Neural progenitor cell (in vitro differentiated cells): ENCODE measurements around the gene SLC66A3. TPM values are rescaled to one million over a fixed set of nuclear protein-coding genes. Genes with fewer than 3 reads are reported as not detected.

Experiments used
- DNase-seq: peaks from one replicate; pipeline ENCODE4 v3.0.0-alpha.2; 2016; ENCODE audit warnings: low spot score
- H2AFZ ChIP-seq: fragments of 200-600 bp; sonication (generic); replicated peaks from 2 replicates; pipeline ENCODE4 v1.6.1; 2016; ENCODE audit warnings: antibody characterized with exemption
- H3F3A ChIP-seq: fragments of 200-600 bp; sonication (generic); 2 replicates; pipeline ENCODE4 v1.6.1; 2016; ENCODE audit warnings: antibody characterized with exemption, low read depth
- H3K27ac ChIP-seq: fragments of 200-600 bp; sonication (generic); 2 replicates; pipeline ENCODE4 v1.5.1; 2016; ENCODE audit warnings: mild to moderate bottlenecking
- H3K27me3 ChIP-seq: fragments of 200-600 bp; sonication (generic); 2 replicates; pipeline ENCODE4 v1.6.1; 2016; ENCODE audit warnings: mild to moderate bottlenecking, moderate library complexity
- H3K36me3 ChIP-seq: fragments of 200-600 bp; sonication (generic); 2 replicates; pipeline ENCODE4 v1.5.1; 2016
- H3K4me1 ChIP-seq: fragments of 200-600 bp; sonication (generic); 2 replicates; pipeline ENCODE4 v1.6.1; 2016; ENCODE audit warnings: mixed run types
- H3K4me2 ChIP-seq: fragments of 200-600 bp; sonication (generic); 2 replicates; pipeline ENCODE4 v1.6.1; 2016
- H3K4me3 ChIP-seq: fragments of 200-600 bp; sonication (generic); 2 replicates; pipeline ENCODE4 v1.5.1; 2016
- H3K79me2 ChIP-seq: fragments of 200-600 bp; sonication (generic); 2 replicates; pipeline ENCODE4 v1.6.1; 2016; ENCODE audit warnings: low read depth
- H3K9ac ChIP-seq: fragments of 200-600 bp; sonication (generic); 2 replicates; pipeline ENCODE4 v1.6.1; 2016
- H3K9me3 ChIP-seq: fragments of 200-600 bp; sonication (generic); 2 replicates; pipeline ENCODE4 v1.5.1; 2016; ENCODE audit warnings: low read depth
- H4K20me1 ChIP-seq: fragments of 200-600 bp; sonication (generic); 2 replicates; pipeline ENCODE4 v1.6.1; 2016; ENCODE audit warnings: low read depth
- H3K27ac Mint-ChIP-seq: 3 replicates; pipeline ENCODE4 v1.8.0; 2021; ENCODE audit warnings: mixed read lengths
- H3K27me3 Mint-ChIP-seq: 2 replicates; pipeline ENCODE4 v1.8.0; 2022; ENCODE audit warnings: low read depth, mild to moderate bottlenecking, inconsistent platforms, moderate library complexity, mixed read lengths; ENCODE audit not compliant: insufficient read depth
- H3K36me3 Mint-ChIP-seq: 3 replicates; pipeline ENCODE4 v1.8.0; 2021; ENCODE audit warnings: mixed read lengths
- H3K4me1 Mint-ChIP-seq: 3 replicates; pipeline ENCODE4 v1.8.0; 2021; ENCODE audit warnings: mixed read lengths
- H3K4me3 Mint-ChIP-seq: 3 replicates; pipeline ENCODE4 v1.8.0; 2021; ENCODE audit warnings: mild to moderate bottlenecking, moderate library complexity, mixed read lengths
- H3K9me3 Mint-ChIP-seq: 3 replicates; pipeline ENCODE4 v1.8.0; 2020; ENCODE audit warnings: mixed read lengths
- CTCF ChIP-seq: fragments of 200-600 bp; sonication (generic); IDR thresholded peaks from 2 replicates; pipeline ENCODE4 v1.5.1; 2017; ENCODE audit warnings: antibody characterized with exemption, mild to moderate bottlenecking
- EZH2 ChIP-seq: fragments of 200-600 bp; sonication (generic); IDR thresholded peaks from 2 replicates; pipeline ENCODE4 v1.6.1; 2017; ENCODE audit warnings: antibody characterized with exemption, mild to moderate bottlenecking, moderate library complexity
- EZH2phosphoT487 ChIP-seq: fragments of 200-600 bp; sonication (generic); IDR thresholded peaks from 2 replicates; pipeline ENCODE4 v1.6.1; 2017; ENCODE audit warnings: antibody characterized with exemption
- total RNA-seq: library from RNA; depleted of rRNA; stranded (reverse); fragments of >200 nt; gene quantifications from 2 replicates; pipeline ENCODE4 v1.2.3, GENCODE V29; 2015; ENCODE audit warnings: low replicate concordance

SLC66A3 gene
- total RNA-seq, 1 donor from 2014 or later = 19.3 TPM

- TF ChIP-seq CTCF (no peak), EZH2 (no peak), EZH2phosphoT487 (no peak)
- Histone ChIP-seq H4K20me1 (no peaks in the 10 kb centered on the region), H3K4me1 (no peaks in the 10 kb centered on the region), H3K27me3 (no peaks in the 10 kb centered on the region), H3K4me2 (no peak overlapping the region), H3K36me3 (no peaks in the 10 kb centered on the region), H3F3A (no peaks in the 10 kb centered on the region), H2AFZ (no peak overlapping the region), H3K27ac (no peak overlapping the region), H3K9me3 (no peaks in the 10 kb centered on the region), H3K9ac (no peak overlapping the region), H3K4me3 (no peak overlapping the region), H3K79me2 (no peaks in the 10 kb centered on the region)
- Mint-ChIP-seq H3K36me3 (no peaks in the 10 kb centered on the region), H3K27me3 (peaks cover 6% of the 10 kb centered on the region), H3K4me3 (no peak overlapping the region), H3K9me3 (peaks cover 2% of the 10 kb centered on the region), H3K4me1 (peaks cover 2% of the 10 kb centered on the region), H3K27ac (no peak overlapping the region)
- DNase-seq = no peak
Measured at GRCh38 chr2:11117776-11118175, 37.5 kb upstream of the SLC66A3 start.

- Mint-ChIP-seq H3K27me3 (peaks cover 7% of the 10 kb centered on the region), H3K4me3 (no peak overlapping the region), H3K9me3 (peaks cover 2% of the 10 kb centered on the region), H3K27ac (no peak overlapping the region), H3K36me3 (no peaks in the 10 kb centered on the region), H3K4me1 (peaks cover 2% of the 10 kb centered on the region)
- Histone ChIP-seq H3K4me2 (no peak overlapping the region), H3K27ac (no peak overlapping the region), H3F3A (no peaks in the 10 kb centered on the region), H3K9me3 (no peaks in the 10 kb centered on the region), H3K9ac (no peak overlapping the region), H3K79me2 (no peaks in the 10 kb centered on the region), H4K20me1 (no peaks in the 10 kb centered on the region), H3K36me3 (no peaks in the 10 kb centered on the region), H3K4me1 (no peaks in the 10 kb centered on the region), H3K27me3 (no peaks in the 10 kb centered on the region), H3K4me3 (no peak overlapping the region), H2AFZ (no peak overlapping the region)
- no peak for DNase-seq
- no peak for TF ChIP-seq EZH2phosphoT487
- TF ChIP-seq CTCF = no peak
- TF ChIP-seq EZH2 = no peak
Measured at GRCh38 chr2:11118761-11119160, 36.5 kb upstream of the SLC66A3 start.

- no peaks in the 10 kb centered on the region for H3K9me3 Mint-ChIP-seq
- no peak overlapping the region for H3K4me3 ChIP-seq
- no peak overlapping the region for H3K27ac ChIP-seq
- no peaks in the 10 kb centered on the region for H3K36me3 Mint-ChIP-seq
- peaks cover 5% of the 10 kb centered on the region for H3K27me3 ChIP-seq
- H3K36me3 ChIP-seq = no peaks in the 10 kb centered on the region
- H3K4me1 Mint-ChIP-seq = peaks cover 16% of the 10 kb centered on the region
- H3K27ac Mint-ChIP-seq = peak overlapping the region; percentile 37
- H4K20me1 ChIP-seq = no peaks in the 10 kb centered on the region
- H3F3A ChIP-seq = no peaks in the 10 kb centered on the region
- no peaks in the 10 kb centered on the region for H3K4me1 ChIP-seq
- no peaks in the 10 kb centered on the region for H3K9me3 ChIP-seq
- H3K4me2 ChIP-seq = no peak overlapping the region
- no peak overlapping the region for H3K9ac ChIP-seq
- H2AFZ ChIP-seq = no peak overlapping the region
- peak; percentile 50 for DNase-seq
- TF ChIP-seq CTCF = no peak
- TF ChIP-seq EZH2 = no peak
- no peak for TF ChIP-seq EZH2phosphoT487
- H3K27me3 Mint-ChIP-seq = peaks cover 10% of the 10 kb centered on the region
- H3K79me2 ChIP-seq = no peaks in the 10 kb centered on the region
- H3K4me3 Mint-ChIP-seq = no peak overlapping the region
Measured at GRCh38 chr2:11121099-11121822, 34.0 kb upstream of the SLC66A3 start.
